Smooth muscle cell (in vitro differentiated cells): Measurements from ENCODE around the gene FAM219B. TPM values are rescaled to one million over a fixed set of nuclear protein-coding genes. Genes with fewer than 3 reads are reported as not detected.

Source experiments
- DNase-seq: peaks from one replicate; lab custom pipeline; 2025; ENCODE audit not compliant: unreplicated experiment; lab: John Stamatoyannopoulos, UW
- H2AFZ ChIP-seq: fragments of 200-600 bp; sonication (generic); 2 replicates; pipeline ENCODE4 v1.6.0; 2016; ENCODE audit warnings: antibody characterized with exemption, low read depth, mild to moderate bottlenecking
- H3F3A ChIP-seq: fragments of 200-600 bp; sonication (generic); 2 replicates; pipeline ENCODE4 v1.6.0; 2017; ENCODE audit warnings: antibody characterized with exemption, low read depth
- H3K27ac ChIP-seq: fragments of 200-600 bp; sonication (generic); 2 replicates; pipeline ENCODE4 v1.5.1; 2016; ENCODE audit warnings: low read depth, mild to moderate bottlenecking
- H3K27me3 ChIP-seq: fragments of 200-600 bp; sonication (generic); 2 replicates; pipeline ENCODE4 v1.6.1; 2016; ENCODE audit warnings: low read depth, mild to moderate bottlenecking
- H3K36me3 ChIP-seq: fragments of 200-600 bp; sonication (generic); 2 replicates; pipeline ENCODE4 v1.5.1; 2016; ENCODE audit warnings: low read depth
- H3K4me1 ChIP-seq: fragments of 200-600 bp; sonication (generic); 2 replicates; pipeline ENCODE4 v1.5.1; 2016; ENCODE audit warnings: low read depth
- H3K4me2 ChIP-seq: fragments of 200-600 bp; sonication (generic); 2 replicates; pipeline ENCODE4 v1.6.0; 2016; ENCODE audit warnings: mild to moderate bottlenecking
- H3K4me3 ChIP-seq: fragments of 200-600 bp; sonication (generic); 2 replicates; pipeline ENCODE4 v1.5.1; 2016; ENCODE audit warnings: mild to moderate bottlenecking
- H3K79me2 ChIP-seq: fragments of 200-600 bp; sonication (generic); 2 replicates; pipeline ENCODE4 v1.6.0; 2016; ENCODE audit warnings: low read depth, mild to moderate bottlenecking
- H3K9ac ChIP-seq: fragments of 200-600 bp; sonication (generic); 2 replicates; pipeline ENCODE4 v1.6.0; 2016; ENCODE audit warnings: low read depth
- H3K9me3 ChIP-seq: fragments of 200-600 bp; sonication (generic); replicated peaks from 2 replicates; pipeline ENCODE4 v1.5.1; 2016; ENCODE audit warnings: low read depth
- H4K20me1 ChIP-seq: fragments of 200-600 bp; sonication (generic); 2 replicates; pipeline ENCODE4 v1.6.0; 2016; ENCODE audit warnings: low read depth
- CTCF ChIP-seq: fragments of 200-600 bp; sonication (generic); IDR thresholded peaks from 2 replicates; pipeline ENCODE4 v1.5.1; 2017; ENCODE audit warnings: borderline replicate concordance, mild to moderate bottlenecking, antibody characterized with exemption; ENCODE audit not compliant: insufficient read depth, poor library complexity, severe bottlenecking
- WGBS: methylation state at CpG from one replicate; pipeline ENCODE4 v1.1.7; 2016; ENCODE audit warnings: low lambda C conversion rate; 5-methylcytosine and 5-hydroxymethylcytosine counted together
- polyA plus RNA-seq: library from polyadenylated mRNA; unstranded; fragments of >200 nt; fragmentation: Nextera tagmentation; extraction: Ambion mirVana; gene quantifications from 2 replicates; pipeline ENCODE4 v1.2.1, GENCODE V29; 2016
- total RNA-seq: library from RNA; depleted of rRNA; stranded (reverse); fragments of >200 nt; gene quantifications from 2 replicates; pipeline ENCODE4 v1.2.3, GENCODE V29; 2014

The FAM219B gene
- total and polyA plus RNA-seq, 2 experiments from 2014 or later = 37.1 to 52.4 TPM

GRCh38 chr15:74857082-74857655, 49.5 kb downstream of the FAM219B start:
- Histone ChIP-seq H3K27ac (no peak overlapping the region), H3K36me3 (no peaks in the 10 kb centered on the region), H3F3A (no peaks in the 10 kb centered on the region), H3K9me3 (no peaks in the 10 kb centered on the region), H3K4me1 (no peaks in the 10 kb centered on the region), H2AFZ (no peak overlapping the region), H3K27me3 (no peaks in the 10 kb centered on the region), H3K79me2 (peaks cover 29% of the 10 kb centered on the region), H3K4me2 (no peak overlapping the region), H4K20me1 (peaks cover 72% of the 10 kb centered on the region), H3K4me3 (no peak overlapping the region), H3K9ac (no peak overlapping the region)
- WGBS = 69% methylated on average over 5 of the region's 5 CpGs
- no peak for DNase-seq
- TF ChIP-seq CTCF = no peak

- DNase-seq = no peak
- Histone ChIP-seq H3K9ac (no peak overlapping the region), H3K27me3 (no peaks in the 10 kb centered on the region), H3K27ac (no peak overlapping the region), H3K79me2 (peaks cover 29% of the 10 kb centered on the region), H3K4me3 (no peak overlapping the region), H3K9me3 (no peaks in the 10 kb centered on the region), H2AFZ (no peak overlapping the region), H3K4me1 (no peaks in the 10 kb centered on the region), H3F3A (no peaks in the 10 kb centered on the region), H4K20me1 (peaks cover 71% of the 10 kb centered on the region), H3K4me2 (no peak overlapping the region), H3K36me3 (no peaks in the 10 kb centered on the region)
- WGBS = 95% methylated on average over 1 of the region's 1 CpG
- no peak for TF ChIP-seq CTCF
Observed at GRCh38 chr15:74856537-74856936, 50.1 kb downstream of the FAM219B start.

GRCh38 chr15:74855857-74856256, 50.8 kb downstream of the FAM219B start:
- no peak overlapping the region for H2AFZ ChIP-seq
- H4K20me1 ChIP-seq = peaks cover 64% of the 10 kb centered on the region
- WGBS = 95% methylated on average over 2 of the region's 2 CpGs
- H3K36me3 ChIP-seq = no peaks in the 10 kb centered on the region
- H3K9me3 ChIP-seq = no peaks in the 10 kb centered on the region
- no peak for DNase-seq
- H3K9ac ChIP-seq = no peak overlapping the region
- H3F3A ChIP-seq = no peaks in the 10 kb centered on the region
- no peak overlapping the region for H3K27ac ChIP-seq
- peaks cover 23% of the 10 kb centered on the region for H3K79me2 ChIP-seq
- H3K4me2 ChIP-seq = no peak overlapping the region
- TF ChIP-seq CTCF = no peak
- H3K27me3 ChIP-seq = no peaks in the 10 kb centered on the region
- H3K4me1 ChIP-seq = no peaks in the 10 kb centered on the region
- H3K4me3 ChIP-seq = no peak overlapping the region

GRCh38 chr15:74854453-74855022, 52.1 kb downstream of the FAM219B start:
- Histone ChIP-seq H3K4me2 (no peak overlapping the region), H3K9me3 (no peaks in the 10 kb centered on the region), H3K4me1 (no peaks in the 10 kb centered on the region), H3K27me3 (no peaks in the 10 kb centered on the region), H3K36me3 (no peaks in the 10 kb centered on the region), H3K27ac (no peak overlapping the region), H4K20me1 (peaks cover 53% of the 10 kb centered on the region), H2AFZ (no peak overlapping the region), H3K9ac (no peak overlapping the region), H3K4me3 (no peak overlapping the region), H3K79me2 (peaks cover 11% of the 10 kb centered on the region), H3F3A (no peaks in the 10 kb centered on the region)
- DNase-seq = no peak
- 97% methylated on average over 13 of the region's 13 CpGs for WGBS
- TF ChIP-seq CTCF = no peak
